OCI-LY7 (cell line): ENCODE data around the gene NUP42.

ENCODE experiments used
- EZH2phosphoT487 ChIP-seq: fragments of 200-600 bp; sonication (generic); IDR thresholded peaks from 2 replicates; pipeline ENCODE4 v1.6.1; 2018; ENCODE audit warnings: low read depth, borderline replicate concordance, mild to moderate bottlenecking, mixed run types, antibody characterized with exemption, low read length, moderate library complexity, mixed read lengths
- TF ChIP-seq, protein P1 (sequence below): fragments of 200-600 bp; sonication (generic); conservative IDR thresholded peaks from 2 replicates; pipeline ENCODE4 v1.5.1; 2014; ENCODE audit warnings: mild to moderate bottlenecking, antibody characterized with exemption, low read length, moderate library complexity, mixed read lengths

DNA sequence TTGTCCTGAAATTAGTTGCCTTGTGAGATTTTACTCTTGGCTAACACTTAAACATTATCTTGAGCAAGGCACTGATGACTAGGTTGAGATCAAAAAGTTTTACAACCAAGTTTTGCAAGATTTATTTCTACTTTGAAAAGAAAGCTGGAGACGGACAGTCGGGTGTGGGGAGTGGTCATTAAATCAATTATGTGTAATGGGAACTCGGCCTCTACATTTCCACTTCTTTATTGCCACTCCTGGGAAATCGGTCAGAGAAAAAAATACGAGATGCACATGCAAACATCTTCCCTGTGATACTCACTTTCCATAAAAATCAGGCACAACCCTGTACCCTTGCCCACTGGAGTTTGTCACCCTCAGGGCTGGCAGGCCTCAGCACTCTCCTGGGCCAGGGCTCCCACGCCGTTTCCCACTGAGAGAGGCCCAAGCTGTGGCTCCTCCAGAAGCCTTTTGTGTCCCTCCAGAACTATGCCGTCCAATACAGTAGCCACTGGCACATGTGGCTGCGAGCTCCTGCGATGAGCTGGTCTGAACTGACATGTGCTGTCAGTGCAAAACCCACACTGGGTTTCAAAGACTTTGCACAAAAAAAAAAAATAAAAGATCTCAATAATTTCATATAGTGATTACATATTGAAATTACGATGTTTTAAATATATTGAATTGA, 57.3 kb downstream of the NUP42 start:
- TF ChIP-seq, protein P1, sequence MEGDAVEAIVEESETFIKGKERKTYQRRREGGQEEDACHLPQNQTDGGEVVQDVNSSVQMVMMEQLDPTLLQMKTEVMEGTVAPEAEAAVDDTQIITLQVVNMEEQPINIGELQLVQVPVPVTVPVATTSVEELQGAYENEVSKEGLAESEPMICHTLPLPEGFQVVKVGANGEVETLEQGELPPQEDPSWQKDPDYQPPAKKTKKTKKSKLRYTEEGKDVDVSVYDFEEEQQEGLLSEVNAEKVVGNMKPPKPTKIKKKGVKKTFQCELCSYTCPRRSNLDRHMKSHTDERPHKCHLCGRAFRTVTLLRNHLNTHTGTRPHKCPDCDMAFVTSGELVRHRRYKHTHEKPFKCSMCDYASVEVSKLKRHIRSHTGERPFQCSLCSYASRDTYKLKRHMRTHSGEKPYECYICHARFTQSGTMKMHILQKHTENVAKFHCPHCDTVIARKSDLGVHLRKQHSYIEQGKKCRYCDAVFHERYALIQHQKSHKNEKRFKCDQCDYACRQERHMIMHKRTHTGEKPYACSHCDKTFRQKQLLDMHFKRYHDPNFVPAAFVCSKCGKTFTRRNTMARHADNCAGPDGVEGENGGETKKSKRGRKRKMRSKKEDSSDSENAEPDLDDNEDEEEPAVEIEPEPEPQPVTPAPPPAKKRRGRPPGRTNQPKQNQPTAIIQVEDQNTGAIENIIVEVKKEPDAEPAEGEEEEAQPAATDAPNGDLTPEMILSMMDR: no peak
- TF ChIP-seq EZH2phosphoT487: no peak
